ENCODE data around the gene COL5A1.

The COL5A1 gene

DNA sequence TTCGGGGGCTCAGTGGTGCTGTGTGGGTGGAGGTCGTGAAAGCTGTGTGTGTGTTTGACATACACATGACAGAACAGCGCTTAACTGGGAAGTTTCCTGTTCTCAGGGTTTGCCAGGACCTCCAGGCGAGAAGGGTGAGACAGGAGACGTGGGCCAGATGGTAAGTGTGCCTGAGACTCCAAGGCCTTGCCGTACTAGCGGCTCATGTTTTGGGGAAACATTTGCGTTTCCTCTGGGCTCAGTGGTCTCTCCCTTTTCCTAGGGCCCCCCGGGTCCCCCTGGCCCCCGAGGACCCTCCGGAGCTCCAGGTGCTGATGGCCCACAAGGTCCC is 170.7 kb downstream of the COL5A1 start:
- Histone ChIP-seq H3K4me3 (no peak overlapping the region), H3K27ac (peak overlapping the region in 10 of 21 experiments; percentile 10 to 85 (median 70))

GRCh38 chr9:134813841-134814240 is 172.2 kb downstream of the COL5A1 start:
- Histone ChIP-seq H3K4me3 (no peak overlapping the region), H3K27ac (peak overlapping the region in 6 of 21 experiments; percentile 39 to 85 (median 74))

- Histone ChIP-seq H3K27ac (peak overlapping the region in 10 of 21 experiments; percentile 3 to 85 (median 54)), H3K4me3 (no peak overlapping the region)
Measured at GRCh38 chr9:134814598-134815215, 173.1 kb downstream of the COL5A1 start.

- no peak overlapping the region for H3K4me3 ChIP-seq
- peak overlapping the region in 8 of 21 experiments; percentile 23 to 85 (median 68) for H3K27ac ChIP-seq
Measured at GRCh38 chr9:134815435-134816214, 174.0 kb downstream of the COL5A1 start.

- Histone ChIP-seq H3K27ac (peak overlapping the region in 4 of 21 experiments; percentile 34 to 85 (median 80)), H3K4me3 (no peak overlapping the region)
Measured at GRCh38 chr9:134816264-134816663, 174.7 kb downstream of the COL5A1 start.

DNA sequence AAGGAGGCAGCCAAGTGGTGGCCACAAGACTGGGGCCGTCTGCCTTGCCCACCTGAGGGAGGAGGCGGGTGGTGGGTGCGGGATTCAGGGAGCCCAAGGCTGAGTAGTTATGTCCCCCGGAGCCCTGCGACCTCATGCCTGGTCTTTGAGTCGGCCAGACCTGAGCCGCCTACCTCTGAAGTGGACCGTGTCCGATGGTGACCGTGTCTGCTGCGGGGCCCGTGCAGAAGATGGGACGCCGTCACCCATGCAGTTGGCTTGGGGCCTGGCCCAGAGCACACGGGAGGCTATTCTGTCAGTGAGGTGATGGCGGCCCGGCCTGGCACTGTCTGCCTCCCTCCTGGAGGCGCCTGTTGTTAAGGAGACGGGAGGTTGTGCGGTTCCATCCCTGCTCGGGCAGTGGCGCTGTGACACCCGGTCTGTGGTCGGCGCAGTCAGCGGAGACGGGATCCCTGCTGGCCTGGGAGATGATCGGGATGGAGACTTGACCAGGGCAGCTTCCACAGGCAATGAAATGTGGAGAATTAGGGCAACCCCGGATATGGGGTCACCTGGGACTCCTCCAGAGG is 176.5 kb downstream of the COL5A1 start:
- peak overlapping the region in 6 of 21 experiments; percentile 6 to 80 (median 32) for H3K27ac ChIP-seq
- H3K4me3 ChIP-seq, result no peak overlapping the region

GRCh38 chr9:134818591-134818990 is 177.0 kb downstream of the COL5A1 start:
- Histone ChIP-seq H3K27ac (peak overlapping the region in 5 of 21 experiments; percentile 30 to 80 (median 33)), H3K4me3 (no peak overlapping the region)

DNA sequence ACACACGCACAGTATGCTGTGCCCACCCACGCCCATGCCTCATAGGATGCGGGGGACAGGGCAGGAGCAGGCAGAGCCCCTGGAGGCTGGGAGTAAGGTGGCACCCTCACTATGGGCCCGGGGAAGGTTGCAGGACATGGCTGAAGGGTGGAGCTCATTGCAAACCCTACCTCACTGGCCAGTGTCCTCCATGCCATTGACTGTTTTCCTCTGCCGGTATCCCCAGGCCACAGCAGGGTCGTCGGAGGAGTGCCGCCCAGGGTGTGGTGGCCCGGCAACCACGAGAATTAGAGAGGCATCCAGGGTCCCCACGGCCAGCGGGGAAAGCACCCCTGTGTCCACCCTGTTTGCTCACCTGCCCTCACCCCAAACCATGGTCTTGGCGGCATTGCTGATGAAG is 179.3 kb downstream of the COL5A1 start:
- H3K27ac ChIP-seq, result peak overlapping the region in 5 of 21 experiments; percentile 16 to 80 (median 63)
- H3K4me3 ChIP-seq, result no peak overlapping the region

DNA sequence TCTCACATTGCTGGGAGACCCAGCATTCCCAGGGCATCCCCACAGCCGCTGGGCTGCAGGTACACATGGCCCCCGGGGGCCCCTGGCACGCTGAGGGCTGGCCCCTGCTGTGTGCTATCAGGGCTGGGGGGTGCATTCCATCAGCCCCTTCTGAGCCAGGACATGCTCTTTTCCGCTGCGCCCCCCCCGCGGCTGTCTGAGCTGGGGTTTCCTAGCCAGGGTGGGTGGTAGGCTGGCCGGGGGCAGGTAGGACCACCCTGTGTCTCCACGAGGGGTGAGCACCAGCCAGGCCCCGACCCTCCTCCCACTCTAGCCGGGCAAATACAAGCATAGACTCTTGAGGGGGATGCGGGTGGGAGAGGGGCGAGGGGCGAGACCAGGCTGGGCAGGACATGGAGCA is 180.9 kb downstream of the COL5A1 start:
- no peak overlapping the region for H3K4me3 ChIP-seq

DNA sequence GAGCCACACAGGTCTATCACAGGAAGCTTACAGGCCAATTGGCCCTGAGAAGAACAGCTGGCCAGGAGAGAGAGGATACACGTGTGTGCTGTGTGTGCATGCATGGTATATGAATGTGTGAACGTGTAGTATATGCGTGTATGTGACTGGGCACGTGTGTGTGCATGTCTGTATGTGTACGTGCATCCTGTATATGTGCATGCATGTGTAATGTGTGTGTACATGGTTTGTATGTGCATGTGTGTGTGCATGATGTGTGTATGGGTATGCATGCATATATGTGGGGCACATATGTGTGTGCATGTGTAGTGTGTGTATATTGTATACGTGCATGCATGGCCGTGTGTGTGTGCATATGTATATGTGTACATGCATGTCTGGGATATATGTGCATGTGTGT is 182.0 kb downstream of the COL5A1 start:
- Histone ChIP-seq H3K4me3 (no peak overlapping the region), H3K27ac (no peak overlapping the region)

More for the DNA sequence above, 180.9 kb downstream of the COL5A1 start:
- H3K27ac ChIP-seq, result peak overlapping the region in 3 of 21 experiments; percentile 27 to 80 (median 65)

GRCh38 chr9:134824583-134824982 is 183.0 kb downstream of the COL5A1 start:
- no peak overlapping the region for H3K27ac ChIP-seq
- H3K4me3 ChIP-seq, result no peak overlapping the region

GRCh38 chr9:134825025-134825424 is 183.4 kb downstream of the COL5A1 start:
- H3K27ac ChIP-seq, result no peak overlapping the region
- H3K4me3 ChIP-seq, result no peak overlapping the region

- no peak overlapping the region for H3K4me3 ChIP-seq
- H3K27ac ChIP-seq, result peak overlapping the region in 1 of 21 experiments; percentile 14
Measured at GRCh38 chr9:134826336-134827285, 185.0 kb downstream of the COL5A1 start.

- Histone ChIP-seq H3K4me3 (no peak overlapping the region), H3K27ac (no peak overlapping the region)
Measured at GRCh38 chr9:134827559-134827958, 186.0 kb downstream of the COL5A1 start.

DNA sequence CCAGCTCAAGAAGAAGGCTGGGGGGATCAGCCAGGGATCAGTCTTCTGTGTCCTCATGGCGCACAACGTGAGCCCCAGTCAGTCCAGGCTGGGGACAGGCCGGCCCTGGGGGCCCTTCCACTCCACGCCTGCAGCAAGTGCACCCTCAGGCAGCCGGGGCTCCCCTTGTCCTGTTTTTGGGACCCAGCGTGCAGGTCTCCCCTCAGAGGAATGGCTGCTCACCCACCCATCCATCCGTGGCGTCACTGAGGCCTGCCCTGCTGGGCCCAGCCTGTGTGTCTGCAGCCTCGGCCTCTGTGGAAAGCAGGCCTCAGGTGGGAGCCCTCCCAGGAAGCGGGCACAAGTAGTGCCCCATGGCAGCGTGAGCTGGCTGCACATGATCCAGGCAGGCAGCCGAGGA is 186.4 kb downstream of the COL5A1 start:
- H3K27ac ChIP-seq, result no peak overlapping the region
- no peak overlapping the region for H3K4me3 ChIP-seq

GRCh38 chr9:134828892-134829291 is 187.3 kb downstream of the COL5A1 start:
- H3K27ac ChIP-seq, result no peak overlapping the region

DNA sequence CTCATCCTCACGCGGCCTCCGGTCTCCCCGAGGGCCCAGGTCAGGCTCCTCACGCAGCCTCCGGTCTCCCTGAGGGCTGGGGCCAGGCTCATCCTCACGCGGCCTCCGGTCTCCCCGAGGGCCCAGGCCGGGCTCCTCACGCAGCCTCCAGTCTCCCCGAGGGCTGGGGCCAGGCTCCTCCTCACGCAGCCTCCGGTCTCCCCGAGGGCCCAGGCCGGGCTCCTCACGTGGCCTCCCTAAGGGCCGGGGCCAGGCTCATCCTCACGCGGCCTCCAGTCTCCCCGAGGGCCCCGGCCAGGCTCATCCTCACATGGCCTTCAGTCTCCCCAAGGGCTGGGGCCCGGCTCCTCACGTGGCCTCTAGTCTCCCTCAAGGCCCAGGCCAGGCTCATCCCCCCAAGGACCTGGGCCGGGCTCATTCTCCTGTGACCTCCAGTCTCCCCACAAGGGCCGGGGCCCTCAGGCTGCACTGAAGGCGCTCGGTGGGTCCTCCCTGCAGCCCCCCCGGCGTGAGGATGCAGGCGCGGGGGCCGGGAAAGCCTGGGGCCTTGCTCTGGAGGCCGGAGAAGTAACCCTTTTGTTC is 187.8 kb downstream of the COL5A1 start:
- H3K4me3 ChIP-seq, result no peak overlapping the region

More at GRCh38 chr9:134828892-134829291, 187.3 kb downstream of the COL5A1 start:
- H3K4me3 ChIP-seq, result no peak overlapping the region

DNA sequence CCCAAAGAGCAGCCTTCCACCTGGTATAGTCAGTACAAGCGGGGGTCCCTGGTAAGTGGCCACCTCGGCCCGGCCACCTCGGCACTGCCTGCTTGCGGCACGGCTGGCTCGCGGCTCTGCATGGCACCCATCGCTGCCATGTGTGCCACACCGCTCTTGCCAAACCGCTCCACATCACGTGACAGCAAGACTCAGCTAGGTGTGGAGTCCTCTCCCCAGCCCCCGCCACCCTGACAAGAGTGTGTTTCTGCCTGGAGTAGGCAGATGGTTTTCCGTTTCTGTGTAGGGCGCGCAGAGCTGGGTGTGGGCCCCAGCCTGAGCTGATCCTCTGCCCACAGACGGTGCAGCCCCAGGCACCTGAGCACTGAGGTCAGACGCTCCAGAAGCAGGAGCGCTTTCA is 188.5 kb downstream of the COL5A1 start:
- Histone ChIP-seq H3K4me3 (no peak overlapping the region), H3K27ac (no peak overlapping the region)

More for the DNA sequence above, 187.8 kb downstream of the COL5A1 start:
- no peak overlapping the region for H3K27ac ChIP-seq
